HG02938 (cell line): ENCODE data around the gene SMCR8.
"Not testable (repeated sequence)": the region's sequence is repeated elsewhere in the genome, so short reads cannot be mapped to it uniquely, and the experiment has no call there.

Source experiments
- ATAC-seq: cut with Tn5 transposase; IDR thresholded peaks from one replicate; pipeline ENCODE4 v1.9.1; 2021; ENCODE audit warnings: mild to moderate bottlenecking, moderate library complexity; ENCODE audit not compliant: unreplicated experiment

The SMCR8 gene

GRCh38 chr17:18356624-18357023 is 41.5 kb downstream of the SMCR8 start:
- ATAC-seq, result no peak

- ATAC-seq, result no peak
Measured at GRCh38 chr17:18360518-18360917, 45.4 kb downstream of the SMCR8 start.

- ATAC-seq, result no peak
Measured at GRCh38 chr17:18361837-18362697, 47.0 kb downstream of the SMCR8 start.

GRCh38 chr17:18362698-18363100 is 47.6 kb downstream of the SMCR8 start:
- ATAC-seq, result no peak

- ATAC-seq, result peak; percentile 92
Measured at GRCh38 chr17:18363101-18364049, 48.3 kb downstream of the SMCR8 start, which contains the start of gene SHMT1. Gene SHMT1 (minus strand): TSS chr17:18363550. CDS start chr17:18355981, 7,569 bp downstream.

GRCh38 chr17:18364166-18364565 is 49.1 kb downstream of the SMCR8 start:
- no peak for ATAC-seq

GRCh38 chr17:18368946-18369345 is 53.9 kb downstream of the SMCR8 start:
- no peak for ATAC-seq

- no peak for ATAC-seq
Measured at GRCh38 chr17:18370761-18371160, 55.7 kb downstream of the SMCR8 start.

GRCh38 chr17:18371455-18371854 is 56.4 kb downstream of the SMCR8 start:
- ATAC-seq, result no peak

GRCh38 chr17:18373181-18373580 is 58.1 kb downstream of the SMCR8 start:
- not testable (repeated sequence) for ATAC-seq

- no peak for ATAC-seq
Measured at GRCh38 chr17:18374216-18374615, 59.1 kb downstream of the SMCR8 start.
